ENCODE results near the gene PPM1N. TPM values are rescaled to one million over a fixed set of nuclear protein-coding genes. Genes with fewer than 3 reads are reported as not detected.

PPM1N gene
- total RNA-seq, 2 experiments from 2014 or later, result 3.5 to 4.3 TPM

DNA sequence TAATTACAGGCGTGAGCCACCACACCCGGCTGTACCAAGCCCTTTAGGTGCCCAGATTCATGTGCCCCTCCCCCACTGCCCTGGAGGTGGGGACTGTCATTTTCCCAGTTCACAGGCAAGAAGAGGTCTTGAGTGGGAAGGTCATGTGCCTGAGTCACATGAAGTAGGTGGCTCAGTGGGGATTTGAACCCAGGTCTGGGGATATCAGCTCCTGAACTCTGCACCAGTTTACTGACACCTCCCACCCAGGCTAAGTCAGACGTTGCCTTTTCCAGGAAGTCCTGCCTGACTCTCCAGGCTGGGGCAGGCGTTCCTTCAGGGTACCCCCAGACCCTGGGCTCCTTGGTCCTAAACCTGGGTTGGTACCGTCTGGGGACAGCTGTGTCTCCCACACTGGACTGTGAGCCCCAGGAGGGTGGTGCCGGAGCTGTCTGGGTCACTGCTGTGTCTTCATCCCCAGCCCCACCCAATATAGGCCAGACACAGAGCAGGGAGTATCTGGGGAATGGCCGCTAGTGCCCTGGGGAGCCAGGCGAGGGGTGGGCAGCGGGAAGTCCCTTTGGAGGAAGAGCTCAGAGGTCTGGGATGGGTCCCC lies 17.7 kb downstream of the PPM1N start:
- no peak for DNase-seq
- CTCF ChIA-PET, result interaction anchor here (0.5 to 2.9 kb wide), 10 partner anchors 10 to 201 kb away, joined by 3 to 13 read pairs (median 6); no protein-coding TSS in a partner anchor
- H3K4me1 Mint-ChIP-seq, result peaks cover 68% of the 10 kb centered on the region
- H3K9me3 Mint-ChIP-seq, result no peaks in the 10 kb centered on the region
- peak overlapping the region; percentile 93 for H3K27ac Mint-ChIP-seq
- H3K4me3 Mint-ChIP-seq, result peak overlapping the region; percentile 47
- H3K27me3 Mint-ChIP-seq, result no peaks in the 10 kb centered on the region
- H3K36me3 Mint-ChIP-seq (ENCODE audit: low read depth), result peaks cover 60% of the 10 kb centered on the region
- POLR2A ChIA-PET, result interaction anchor here (0.8 to 2.8 kb wide), 7 partner anchors 14 to 126 kb away, joined by 3 to 7 read pairs (median 3); partner anchors contain the start of gene PPM1N

DNA sequence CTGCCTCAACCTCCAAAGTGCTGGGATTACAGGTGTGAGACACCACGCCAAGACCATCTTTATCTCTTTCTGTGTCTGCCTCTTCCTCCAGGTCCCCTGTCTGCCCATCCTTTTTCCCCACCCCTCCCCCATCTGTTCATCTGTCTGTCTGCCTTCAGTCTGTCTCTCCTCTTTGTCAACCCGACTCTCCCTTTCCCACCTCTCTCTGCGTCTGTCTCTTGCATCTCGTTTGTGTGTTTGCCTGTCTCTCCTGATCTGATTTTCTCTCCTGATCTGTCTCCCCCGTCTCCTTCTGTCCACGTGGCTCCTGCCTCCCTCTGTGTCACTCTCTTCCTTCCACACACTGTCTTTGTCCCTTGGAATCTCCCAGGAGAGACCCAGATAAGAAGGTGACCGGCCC lies 19.0 kb downstream of the PPM1N start:
- peaks cover 56% of the 10 kb centered on the region for H3K36me3 Mint-ChIP-seq (ENCODE audit: low read depth)
- no peak for DNase-seq
- H3K9me3 Mint-ChIP-seq, result no peaks in the 10 kb centered on the region
- H3K27me3 Mint-ChIP-seq, result no peaks in the 10 kb centered on the region
- H3K27ac Mint-ChIP-seq, result peak overlapping the region; percentile 49
- peaks cover 62% of the 10 kb centered on the region for H3K4me1 Mint-ChIP-seq
- CTCF ChIA-PET, result interaction anchor here (0.7 to 2.9 kb wide), 2 partner anchors 11 to 125 kb away, joined by 3 to 8 read pairs; no protein-coding TSS in a partner anchor
- POLR2A ChIA-PET, result no interaction called here
- no peak overlapping the region for H3K4me3 Mint-ChIP-seq

DNA sequence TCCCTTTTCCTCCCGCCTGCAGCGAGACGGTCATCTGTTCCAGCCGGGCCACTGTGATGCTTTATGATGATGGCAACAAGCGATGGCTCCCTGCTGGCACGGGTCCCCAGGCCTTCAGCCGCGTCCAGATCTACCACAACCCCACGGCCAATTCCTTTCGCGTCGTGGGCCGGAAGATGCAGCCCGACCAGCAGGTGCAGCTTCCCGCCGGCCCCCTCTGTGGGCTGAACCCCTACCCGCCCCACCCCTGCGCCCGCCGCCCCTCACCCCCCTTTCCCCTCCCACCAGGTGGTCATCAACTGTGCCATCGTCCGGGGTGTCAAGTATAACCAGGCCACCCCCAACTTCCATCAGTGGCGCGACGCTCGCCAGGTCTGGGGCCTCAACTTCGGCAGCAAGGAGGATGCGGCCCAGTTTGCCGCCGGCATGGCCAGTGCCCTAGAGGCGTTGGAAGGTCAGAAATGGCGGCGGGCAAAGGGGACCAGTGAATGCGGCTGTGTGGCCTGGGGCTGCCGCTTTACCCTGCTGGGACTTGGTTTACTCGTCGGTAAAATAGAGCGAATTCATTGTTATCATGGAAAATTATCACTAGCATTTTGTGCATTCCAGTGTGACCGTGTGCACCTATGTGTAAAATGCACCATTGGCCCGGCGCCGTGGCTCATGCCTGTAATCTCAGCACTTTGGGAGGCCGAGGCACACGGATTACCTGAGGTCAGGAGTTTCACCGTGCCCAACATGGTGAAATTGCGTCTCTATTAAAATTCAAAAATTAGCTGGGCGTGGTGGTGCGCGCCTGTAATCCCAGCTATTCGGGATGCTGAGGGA lies 19.6 kb downstream of the PPM1N start:
- Mint-ChIP-seq H3K9me3 (no peaks in the 10 kb centered on the region), H3K4me1 (peaks cover 64% of the 10 kb centered on the region), H3K36me3 (ENCODE audit: low read depth) (peaks cover 57% of the 10 kb centered on the region), H3K27ac (peak overlapping the region; percentile 49), H3K27me3 (no peaks in the 10 kb centered on the region), H3K4me3 (no peak overlapping the region)
- POLR2A ChIA-PET, result no interaction called here
- DNase-seq, result no peak
- CTCF ChIA-PET, result no interaction called here

DNA sequence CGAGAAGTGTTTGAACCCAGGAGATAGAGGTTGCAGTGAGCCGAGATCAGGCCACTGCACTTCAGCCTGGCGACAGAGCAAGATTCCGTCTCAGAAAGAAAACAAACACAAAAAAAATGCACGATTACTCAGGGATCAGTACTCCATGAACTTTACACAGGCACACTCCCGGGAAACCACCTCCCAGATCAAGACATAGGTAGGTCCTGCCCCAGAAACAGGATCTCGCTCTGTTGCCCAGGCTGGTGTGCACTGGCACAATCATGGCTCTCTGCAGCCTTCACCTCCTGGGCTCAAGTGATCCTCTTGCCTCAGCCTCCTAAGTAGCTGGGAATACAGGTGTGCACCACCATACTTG lies 20.2 kb downstream of the PPM1N start:
- H3K36me3 Mint-ChIP-seq (ENCODE audit: low read depth), result peaks cover 56% of the 10 kb centered on the region
- ChIA-PET CTCF (no interaction called here), POLR2A (no interaction called here)
- no peaks in the 10 kb centered on the region for H3K27me3 Mint-ChIP-seq
- no peaks in the 10 kb centered on the region for H3K9me3 Mint-ChIP-seq
- DNase-seq, result no peak
- H3K27ac Mint-ChIP-seq, result no peak overlapping the region
- no peak overlapping the region for H3K4me3 Mint-ChIP-seq
- H3K4me1 Mint-ChIP-seq, result peaks cover 62% of the 10 kb centered on the region

DNA sequence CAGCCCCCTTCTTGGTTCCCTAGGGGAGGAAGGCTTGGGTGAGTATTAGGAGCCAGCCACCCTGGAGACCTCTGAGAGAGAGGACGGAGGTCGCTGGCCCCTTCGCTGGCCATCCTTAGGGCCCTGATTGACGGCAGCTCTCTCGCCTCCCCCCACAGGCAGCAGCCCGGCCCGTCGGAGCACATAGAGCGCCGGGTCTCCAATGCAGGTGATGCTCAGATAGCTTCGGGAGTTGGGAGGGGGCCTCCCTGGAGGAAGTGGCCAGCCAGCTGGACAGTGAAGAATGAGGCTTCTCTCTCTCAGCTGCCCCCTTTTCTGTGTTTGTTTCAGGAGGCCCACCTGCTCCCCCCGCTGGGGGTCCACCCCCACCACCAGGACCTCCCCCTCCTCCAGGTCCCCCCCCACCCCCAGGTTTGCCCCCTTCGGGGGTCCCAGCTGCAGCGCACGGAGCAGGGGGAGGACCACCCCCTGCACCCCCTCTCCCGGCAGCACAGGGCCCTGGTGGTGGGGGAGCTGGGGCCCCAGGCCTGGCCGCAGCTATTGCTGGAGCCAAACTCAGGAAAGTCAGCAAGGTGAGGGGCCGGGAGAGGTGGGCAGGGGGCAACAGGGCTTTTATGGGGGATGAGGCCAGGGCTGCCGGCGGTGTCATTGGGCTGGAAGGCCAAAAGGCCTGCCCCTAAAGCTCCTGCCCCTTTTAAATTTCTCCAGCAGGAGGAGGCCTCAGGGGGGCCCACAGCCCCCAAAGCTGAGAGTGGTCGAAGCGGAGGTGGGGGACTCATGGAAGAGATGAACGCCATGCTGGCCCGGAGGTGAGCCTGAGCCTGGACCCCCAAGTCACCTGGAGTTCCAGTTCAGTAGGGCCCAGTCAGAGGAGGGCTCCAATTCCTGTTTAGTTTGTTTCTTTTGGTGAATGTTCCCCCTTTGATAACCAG lies 24.0 kb downstream of the PPM1N start:
- ChIA-PET POLR2A (interaction anchor here (1.1 kb wide), 2 partner anchors 14 to 62 kb away, joined by 4 to 5 read pairs; partner anchors contain the start of gene OPA3), CTCF (interaction anchor here (1.0 kb wide), 1 partner anchor 36 kb away, joined by 3 read pairs; no protein-coding TSS in a partner anchor)
- Mint-ChIP-seq H3K27me3 (no peaks in the 10 kb centered on the region), H3K9me3 (no peaks in the 10 kb centered on the region), H3K4me3 (no peak overlapping the region), H3K4me1 (peaks cover 41% of the 10 kb centered on the region), H3K36me3 (ENCODE audit: low read depth) (peaks cover 73% of the 10 kb centered on the region), H3K27ac (no peak overlapping the region)
- DNase-seq, result no peak

DNA sequence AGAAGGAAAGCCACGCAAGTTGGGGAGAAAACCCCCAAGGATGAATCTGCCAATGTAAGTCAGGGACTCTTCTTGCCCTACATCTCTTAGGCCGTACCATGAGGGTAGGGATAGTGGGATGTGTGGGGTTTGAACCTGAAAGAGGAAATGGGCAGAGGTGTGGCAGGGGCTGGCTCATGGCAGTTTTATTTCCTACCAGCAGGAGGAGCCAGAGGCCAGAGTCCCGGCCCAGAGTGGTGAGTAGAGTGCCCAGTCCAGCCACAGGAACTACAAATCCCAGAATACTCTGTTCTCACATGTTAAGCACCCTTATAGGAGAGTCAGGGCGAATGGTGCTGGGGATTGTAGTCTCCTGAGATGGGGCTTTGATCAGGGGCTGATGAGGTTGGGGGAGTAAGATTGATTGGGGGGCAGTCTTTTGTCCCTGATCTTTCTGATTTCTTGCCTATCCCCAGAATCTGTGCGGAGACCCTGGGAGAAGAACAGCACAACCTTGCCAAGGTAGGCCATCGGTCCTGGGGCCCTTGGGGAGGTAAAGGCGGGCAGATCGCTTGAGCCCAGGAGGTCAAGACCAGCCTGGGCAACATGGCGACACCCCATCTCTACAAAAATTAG lies 25.5 kb downstream of the PPM1N start:
- CTCF ChIA-PET, result interaction anchor here (0.7 to 1.1 kb wide), 3 partner anchors 35 to 146 kb away, joined by 3 to 8 read pairs (median 3); no protein-coding TSS in a partner anchor
- no peaks in the 10 kb centered on the region for H3K9me3 Mint-ChIP-seq
- H3K27me3 Mint-ChIP-seq, result no peaks in the 10 kb centered on the region
- H3K27ac Mint-ChIP-seq, result peak overlapping the region; percentile 65
- H3K4me1 Mint-ChIP-seq, result peaks cover 40% of the 10 kb centered on the region
- POLR2A ChIA-PET, result interaction anchor here (1.1 kb wide), 1 partner anchor 118 kb away, joined by 4 read pairs; no protein-coding TSS in a partner anchor
- DNase-seq, result peak; percentile 78
- peaks cover 72% of the 10 kb centered on the region for H3K36me3 Mint-ChIP-seq (ENCODE audit: low read depth)
- no peak overlapping the region for H3K4me3 Mint-ChIP-seq

GRCh38 chr19:45524575-45525129 lies 26.4 kb downstream of the PPM1N start:
- Mint-ChIP-seq H3K27me3 (no peaks in the 10 kb centered on the region), H3K9me3 (no peaks in the 10 kb centered on the region), H3K4me3 (no peak overlapping the region), H3K36me3 (ENCODE audit: low read depth) (peaks cover 72% of the 10 kb centered on the region), H3K27ac (no peak overlapping the region), H3K4me1 (peaks cover 40% of the 10 kb centered on the region)
- ChIA-PET POLR2A (interaction anchor here (1.1 kb wide), 1 partner anchor 117 kb away, joined by 4 read pairs; no protein-coding TSS in a partner anchor), CTCF (interaction anchor here (0.7 to 1.1 kb wide), 2 partner anchors 34 to 117 kb away, joined by 3 to 8 read pairs; no protein-coding TSS in a partner anchor)
- DNase-seq, result no peak

DNA sequence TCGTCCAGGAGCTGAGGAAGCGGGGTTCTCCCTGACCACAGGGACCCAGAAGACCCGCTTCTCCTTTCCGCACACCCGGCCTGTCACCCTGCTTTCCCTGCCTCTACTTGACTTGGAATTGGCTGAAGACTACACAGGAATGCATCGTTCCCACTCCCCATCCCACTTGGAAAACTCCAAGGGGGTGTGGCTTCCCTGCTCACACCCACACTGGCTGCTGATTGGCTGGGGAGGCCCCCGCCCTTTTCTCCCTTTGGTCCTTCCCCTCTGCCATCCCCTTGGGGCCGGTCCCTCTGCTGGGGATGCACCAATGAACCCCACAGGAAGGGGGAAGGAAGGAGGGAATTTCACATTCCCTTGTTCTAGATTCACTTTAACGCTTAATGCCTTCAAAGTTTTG lies 27.9 kb downstream of the PPM1N start:
- Mint-ChIP-seq H3K9me3 (no peaks in the 10 kb centered on the region), H3K4me3 (no peak overlapping the region), H3K27ac (no peak overlapping the region), H3K27me3 (no peaks in the 10 kb centered on the region), H3K4me1 (peaks cover 30% of the 10 kb centered on the region), H3K36me3 (ENCODE audit: low read depth) (peaks cover 61% of the 10 kb centered on the region)
- CTCF ChIA-PET, result interaction anchor here (1.3 kb wide), 1 partner anchor 32 kb away, joined by 7 read pairs; no protein-coding TSS in a partner anchor
- no peak for DNase-seq
- POLR2A ChIA-PET, result interaction anchor here (0.7 kb wide), 1 partner anchor 18 kb away, joined by 3 read pairs; no protein-coding TSS in a partner anchor

DNA sequence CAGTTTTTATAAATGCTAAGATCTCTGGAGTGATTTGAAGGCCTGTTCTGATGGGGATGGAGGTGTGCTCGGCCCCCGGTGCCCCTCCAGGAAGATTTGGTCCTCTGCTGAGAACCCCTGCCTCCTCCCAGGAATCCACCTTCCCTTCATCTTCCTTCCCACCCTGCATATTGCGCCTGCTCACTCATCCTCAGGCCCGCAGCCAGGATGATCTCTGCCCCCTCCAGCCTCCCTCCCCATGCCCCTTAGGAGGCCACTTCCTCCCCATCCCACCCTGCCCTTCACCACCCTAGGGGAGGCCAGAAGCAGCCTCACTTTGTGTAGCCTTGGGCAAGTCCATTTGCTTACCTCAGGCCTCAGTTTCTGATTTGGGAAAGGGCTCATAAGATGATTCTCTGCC lies 28.7 kb downstream of the PPM1N start:
- DNase-seq, result no peak
- no peaks in the 10 kb centered on the region for H3K27me3 Mint-ChIP-seq
- POLR2A ChIA-PET, result interaction anchor here (0.8 to 1.3 kb wide), 3 partner anchors 45 to 119 kb away, joined by 3 to 5 read pairs (median 3); no protein-coding TSS in a partner anchor
- peaks cover 62% of the 10 kb centered on the region for H3K36me3 Mint-ChIP-seq (ENCODE audit: low read depth)
- no peak overlapping the region for H3K27ac Mint-ChIP-seq
- CTCF ChIA-PET, result interaction anchor here (0.6 to 1.2 kb wide), 2 partner anchors 32 to 47 kb away, joined by 3 to 5 read pairs; no protein-coding TSS in a partner anchor
- H3K4me3 Mint-ChIP-seq, result no peak overlapping the region
- H3K4me1 Mint-ChIP-seq, result peaks cover 25% of the 10 kb centered on the region
- H3K9me3 Mint-ChIP-seq, result peaks cover 6% of the 10 kb centered on the region

- CTCF ChIA-PET, result interaction anchor here (0.6 to 1.2 kb wide), 2 partner anchors 31 to 46 kb away, joined by 3 to 5 read pairs; no protein-coding TSS in a partner anchor
- Mint-ChIP-seq H3K4me1 (peaks cover 22% of the 10 kb centered on the region), H3K4me3 (no peak overlapping the region), H3K27me3 (no peaks in the 10 kb centered on the region), H3K9me3 (peaks cover 10% of the 10 kb centered on the region), H3K36me3 (ENCODE audit: low read depth) (peaks cover 59% of the 10 kb centered on the region), H3K27ac (no peak overlapping the region)
- POLR2A ChIA-PET, result interaction anchor here (0.8 to 1.3 kb wide), 3 partner anchors 44 to 118 kb away, joined by 3 to 5 read pairs (median 3); no protein-coding TSS in a partner anchor
- no peak for DNase-seq
Measured at GRCh38 chr19:45527731-45528130, 29.5 kb downstream of the PPM1N start.

DNA sequence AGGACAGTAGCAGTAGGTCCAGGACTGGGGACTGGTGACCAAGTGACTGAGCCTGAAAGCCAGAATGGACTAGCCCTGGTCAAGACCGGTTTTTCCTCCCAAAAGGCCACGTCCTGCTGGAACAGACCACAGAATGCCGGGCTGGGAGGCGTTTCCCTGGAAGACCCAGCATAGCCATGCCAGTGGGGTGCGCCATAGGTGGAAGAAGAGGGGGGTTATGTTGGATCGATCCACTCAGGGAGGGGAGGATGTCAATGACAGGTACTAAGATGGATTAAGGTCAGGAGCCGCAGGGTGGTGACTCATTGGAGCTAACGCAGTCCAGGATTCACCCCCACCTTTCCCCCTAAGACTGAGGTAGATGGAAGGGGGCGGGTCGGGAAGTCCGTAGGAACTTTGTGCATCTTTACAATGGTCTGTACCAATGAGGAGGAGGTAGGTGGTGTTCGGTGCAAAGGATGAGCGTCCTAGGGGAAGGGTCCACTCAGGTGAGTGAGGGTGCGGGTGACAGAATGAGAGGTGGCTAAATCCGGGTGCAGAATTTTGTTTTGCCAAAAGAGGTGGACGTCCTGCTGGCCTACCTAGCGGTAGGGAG lies 30.0 kb downstream of the PPM1N start:
- peaks cover 56% of the 10 kb centered on the region for H3K36me3 Mint-ChIP-seq (ENCODE audit: low read depth)
- ChIA-PET CTCF (interaction anchor here (1.5 kb wide), 1 partner anchor 114 kb away, joined by 8 read pairs; no protein-coding TSS in a partner anchor), POLR2A (interaction anchor here (1.3 kb wide), 1 partner anchor 117 kb away, joined by 5 read pairs; no protein-coding TSS in a partner anchor)
- no peaks in the 10 kb centered on the region for H3K27me3 Mint-ChIP-seq
- DNase-seq, result no peak
- peaks cover 18% of the 10 kb centered on the region for H3K4me1 Mint-ChIP-seq
- H3K9me3 Mint-ChIP-seq, result peaks cover 10% of the 10 kb centered on the region
- H3K4me3 Mint-ChIP-seq, result no peak overlapping the region
- no peak overlapping the region for H3K27ac Mint-ChIP-seq
